GM20000 (cell line): ENCODE measurements around the gene FRYL.

Source experiments
- DNase-seq: peaks from one replicate; pipeline ENCODE4 v3.0.0; 2012; ENCODE audit warnings: low spot score
- TF ChIP-seq, protein P1 (sequence below): IDR thresholded peaks from 2 replicates; pipeline ENCODE4 v1.5.1; 2012; ENCODE audit warnings: mild to moderate bottlenecking, control low read depth; ENCODE audit errors: extremely low read depth, missing control alignments

The FRYL gene

DNA sequence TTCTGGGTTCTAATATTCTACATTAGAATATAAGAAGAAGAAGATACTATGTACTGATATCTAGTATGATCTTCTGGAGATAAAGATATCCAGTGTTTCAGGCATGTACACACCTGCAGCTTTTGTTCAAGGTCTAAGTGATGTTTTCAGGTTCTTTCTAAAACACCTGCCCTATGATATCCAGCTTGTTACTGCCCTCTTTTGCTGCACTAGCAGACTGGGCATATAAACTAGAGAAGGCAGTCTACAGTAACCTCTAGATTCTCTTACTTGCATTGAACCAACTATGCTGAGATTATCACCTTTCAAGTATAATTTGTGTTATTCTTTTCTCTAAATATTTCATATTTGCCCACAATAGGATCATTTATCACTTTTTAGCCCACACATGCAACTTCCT, 1.9 kb upstream of the FRYL start:
- no peak for DNase-seq
- TF ChIP-seq, protein P1, sequence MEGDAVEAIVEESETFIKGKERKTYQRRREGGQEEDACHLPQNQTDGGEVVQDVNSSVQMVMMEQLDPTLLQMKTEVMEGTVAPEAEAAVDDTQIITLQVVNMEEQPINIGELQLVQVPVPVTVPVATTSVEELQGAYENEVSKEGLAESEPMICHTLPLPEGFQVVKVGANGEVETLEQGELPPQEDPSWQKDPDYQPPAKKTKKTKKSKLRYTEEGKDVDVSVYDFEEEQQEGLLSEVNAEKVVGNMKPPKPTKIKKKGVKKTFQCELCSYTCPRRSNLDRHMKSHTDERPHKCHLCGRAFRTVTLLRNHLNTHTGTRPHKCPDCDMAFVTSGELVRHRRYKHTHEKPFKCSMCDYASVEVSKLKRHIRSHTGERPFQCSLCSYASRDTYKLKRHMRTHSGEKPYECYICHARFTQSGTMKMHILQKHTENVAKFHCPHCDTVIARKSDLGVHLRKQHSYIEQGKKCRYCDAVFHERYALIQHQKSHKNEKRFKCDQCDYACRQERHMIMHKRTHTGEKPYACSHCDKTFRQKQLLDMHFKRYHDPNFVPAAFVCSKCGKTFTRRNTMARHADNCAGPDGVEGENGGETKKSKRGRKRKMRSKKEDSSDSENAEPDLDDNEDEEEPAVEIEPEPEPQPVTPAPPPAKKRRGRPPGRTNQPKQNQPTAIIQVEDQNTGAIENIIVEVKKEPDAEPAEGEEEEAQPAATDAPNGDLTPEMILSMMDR: no peak

DNA sequence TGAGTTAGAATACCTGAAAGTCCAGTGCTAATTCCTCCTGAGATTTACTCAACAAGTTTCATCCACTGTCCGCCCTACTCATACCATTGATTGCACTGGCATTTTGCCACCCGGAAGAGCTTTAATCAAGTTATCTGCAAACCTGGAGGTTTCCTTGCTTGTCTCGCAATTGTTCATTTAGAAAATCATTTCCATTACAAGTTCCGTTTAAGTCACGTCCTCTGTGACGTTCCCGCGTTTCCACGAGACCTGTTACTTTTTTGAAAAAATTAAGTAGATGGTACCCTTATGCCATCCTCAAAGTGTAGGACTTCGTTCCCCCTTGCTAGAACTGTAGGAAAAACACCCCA, 761 bp upstream of the FRYL start:
- no peak for DNase-seq
- TF ChIP-seq, protein P1: no peak

DNA sequence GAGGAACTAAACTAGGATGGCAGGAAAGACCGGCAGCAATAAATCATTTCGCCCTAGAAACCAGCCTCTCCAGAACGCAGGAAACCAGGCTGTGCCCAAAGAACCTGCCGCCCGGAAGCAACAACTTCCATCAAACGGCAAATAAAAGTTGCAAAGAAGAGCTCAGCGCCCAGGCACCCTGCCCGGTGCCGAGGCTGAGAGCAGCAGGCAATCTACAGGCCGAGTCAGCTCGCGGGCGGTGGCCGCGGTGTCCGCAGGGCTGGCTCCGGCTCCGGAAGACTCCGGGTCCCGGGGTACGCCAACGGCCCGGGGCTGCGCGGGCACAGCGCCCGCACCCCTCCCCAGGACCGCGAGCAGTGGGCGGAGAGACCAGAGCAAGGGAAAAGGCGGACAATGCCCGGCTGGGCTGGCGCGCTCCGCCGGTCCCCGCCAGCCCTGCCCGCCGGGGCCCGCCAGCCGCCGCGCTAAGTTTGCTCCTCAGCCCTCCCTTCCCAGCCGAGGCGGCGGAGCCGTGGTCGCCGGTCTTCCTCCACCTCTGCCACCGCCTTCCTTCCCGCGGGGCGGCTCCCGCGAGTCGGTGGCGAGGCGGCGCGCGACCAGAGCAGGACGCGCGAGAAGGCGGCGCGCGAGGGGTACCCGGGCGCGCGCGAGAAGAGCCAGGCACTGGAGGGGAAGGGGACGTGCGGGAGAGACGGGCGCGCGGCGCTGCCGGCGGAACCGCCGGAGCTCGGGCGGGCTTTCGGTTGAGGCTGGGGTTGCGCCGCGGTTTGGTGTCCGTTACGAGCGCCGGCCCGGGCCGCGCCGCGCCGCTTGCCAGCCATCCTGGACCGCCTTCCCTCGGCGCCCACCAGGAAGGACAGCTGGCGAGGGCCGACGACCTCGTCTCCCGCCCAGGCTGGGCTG, 733 bp downstream of the FRYL start:
- TF ChIP-seq, protein P1: no peak
- peak; percentile 84 for DNase-seq

- TF ChIP-seq, protein P1: no peak
- no peak for DNase-seq
Measured at GRCh38 chr4:48778431-48779094, 1.5 kb downstream of the FRYL start.

- DNase-seq: no peak
- TF ChIP-seq, protein P1: no peak
Measured at GRCh38 chr4:48777739-48778138, 2.3 kb downstream of the FRYL start.

- TF ChIP-seq, protein P1: no peak
- DNase-seq: no peak
Measured at GRCh38 chr4:48774760-48775710, 5.0 kb downstream of the FRYL start.

- DNase-seq: no peak
Measured at GRCh38 chr4:48772556-48772955, 7.5 kb downstream of the FRYL start.

More at GRCh38 chr4:48772556-48772955, 7.5 kb downstream of the FRYL start:
- TF ChIP-seq, protein P1: no peak
